ENCODE results near the gene NDUFB6. TPM values are rescaled to one million over a fixed set of nuclear protein-coding genes. Genes with fewer than 3 reads are reported as not detected.

NDUFB6 gene
- total RNA-seq, 4 donors from 2014 or later: 29.9 to 61.0 (median 41.1) TPM

GRCh38 chr9:32516241-32516640 lies 56.7 kb downstream of the NDUFB6 start:
- H3K36me3 ChIP-seq: no peaks in the 10 kb centered on the region
- H3K4me1 ChIP-seq: no peaks in the 10 kb centered on the region
- H3K27me3 ChIP-seq: no peaks in the 10 kb centered on the region
- DNase-seq (ENCODE audit: low spot score in 2 of 2): no peak
- H3K9me3 ChIP-seq: no peaks in the 10 kb centered on the region
- no peak overlapping the region for H3K4me3 ChIP-seq
- H3K27ac ChIP-seq: no peak overlapping the region
- TF ChIP-seq POLR2AphosphoS5 (IDR thresholded peaks at IDR 0.05) (no peak), POLR2A (IDR thresholded peaks at IDR 0.05) (no peak), CTCF (IDR thresholded peaks at IDR 0.05) (no peak), EP300 (IDR thresholded peaks at IDR 0.05) (no peak)

DNA sequence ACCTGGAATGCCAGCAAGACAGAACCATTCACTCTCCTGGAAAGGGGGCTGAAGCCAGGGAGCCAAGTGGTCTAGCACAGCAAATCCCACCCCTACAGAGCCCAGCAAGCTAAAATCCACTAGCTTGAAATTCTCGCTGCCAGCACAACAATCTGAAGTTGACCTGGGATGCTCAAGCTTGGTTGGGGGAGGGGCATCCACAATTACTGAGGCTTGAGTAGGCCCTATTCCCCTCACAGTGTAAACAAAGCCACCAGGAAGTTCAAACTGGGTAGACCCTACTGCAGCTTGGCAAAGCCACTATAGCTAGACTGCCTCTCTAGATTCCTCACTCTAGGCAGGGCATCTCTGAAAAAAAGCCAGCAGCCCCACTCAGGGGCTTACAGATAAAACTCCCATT lies 64.2 kb downstream of the NDUFB6 start:
- TF ChIP-seq EP300 (IDR thresholded peaks at IDR 0.05): no peak
- no peak for TF ChIP-seq POLR2A (IDR thresholded peaks at IDR 0.05)
- TF ChIP-seq POLR2AphosphoS5 (IDR thresholded peaks at IDR 0.05): no peak
- TF ChIP-seq CTCF (IDR thresholded peaks at IDR 0.05): no peak
- Histone ChIP-seq H3K9me3 (no peaks in the 10 kb centered on the region), H3K4me3 (no peak overlapping the region), H3K27ac (no peak overlapping the region), H3K27me3 (no peaks in the 10 kb centered on the region), H3K36me3 (no peaks in the 10 kb centered on the region), H3K4me1 (no peaks in the 10 kb centered on the region)
- WGBS: no CpG with 5 or more reads among the region's 1 CpG
- no peak for DNase-seq (ENCODE audit: low spot score in 2 of 2)

GRCh38 chr9:32503008-32503407 lies 70.0 kb downstream of the NDUFB6 start:
- Histone ChIP-seq H3K4me3 (no peak overlapping the region), H3K27ac (no peak overlapping the region), H3K36me3 (peaks cover 16% of the 10 kb centered on the region), H3K4me1 (no peaks in the 10 kb centered on the region), H3K27me3 (no peaks in the 10 kb centered on the region), H3K9me3 (no peaks in the 10 kb centered on the region)
- DNase-seq (ENCODE audit: low spot score in 2 of 2): no peak
- 81% methylated on average over 3 of the region's 3 CpGs for WGBS
- TF ChIP-seq POLR2AphosphoS5 (IDR thresholded peaks at IDR 0.05) (no peak), CTCF (IDR thresholded peaks at IDR 0.05) (no peak), EP300 (IDR thresholded peaks at IDR 0.05) (no peak), POLR2A (IDR thresholded peaks at IDR 0.05) (no peak)

Other genes starting within 250 kb of the NDUFB6 start
- gene ACO1, start 188.5 kb downstream of the NDUFB6 start, total RNA-seq: 10 to 100 TPM; 18.2 to 25.1 (median 19.9) TPM
- gene RIGI, start 47.0 kb downstream of the NDUFB6 start, total RNA-seq: 1 to 10 TPM; 4.2 to 9.3 (median 7.4) TPM
- 1 to 10 TPM; 3.9 to 8.1 (median 6.8) TPM for gene SMIM27, start 20.8 kb downstream of the NDUFB6 start, total RNA-seq
- gene TOPORS, start 20.6 kb downstream of the NDUFB6 start, total RNA-seq: 10 to 100 TPM; 19.2 to 29.0 (median 23.6) TPM
- gene TAF1L, start 62.5 kb upstream of the NDUFB6 start, total RNA-seq: under 1 TPM in 3 of 4 donors, not detected in 1; 0.08 to 0.24 (median 0.08) TPM
- under 1 TPM in 1 of 4 donors, not detected in 3; 0.31 TPM for gene TMEM215, start 210.4 kb upstream of the NDUFB6 start, total RNA-seq